Stimulated activated CD4-positive, alpha-beta T cell treated with anti-CD3 and anti-CD28 coated beads, Interleukin-15, amount 100 ng/mL, for 1 hour (primary cell): ENCODE results near the gene ZNF407.
A peak's percentile ranks its signal among the peaks of the same experiment; 100 is the strongest.

Experiments
- DNase-seq, 2 donors: peaks; one replicate each; pipeline ENCODE4 v3.0.0-alpha.2; 2020; ENCODE audit warnings: low read depth in 1 of 2, low spot score in 1 of 2

The ZNF407 gene

GRCh38 chr18:74869904-74870863 is 272.5 kb downstream of the ZNF407 start:
- no peak for DNase-seq

GRCh38 chr18:74870950-74871349 is 273.3 kb downstream of the ZNF407 start:
- DNase-seq, result no peak

GRCh38 chr18:74873629-74874028 is 276.0 kb downstream of the ZNF407 start:
- no peak for DNase-seq

- DNase-seq, result no peak
Observed at GRCh38 chr18:74874351-74874750, 276.7 kb downstream of the ZNF407 start.

- DNase-seq, result no peak
Observed at GRCh38 chr18:74876630-74877243, 279.1 kb downstream of the ZNF407 start.

- no peak for DNase-seq
Observed at GRCh38 chr18:74878267-74878666, 280.6 kb downstream of the ZNF407 start.

- no peak for DNase-seq
Observed at GRCh38 chr18:74880706-74881278, 283.1 kb downstream of the ZNF407 start.

GRCh38 chr18:74892066-74892627 is 294.5 kb downstream of the ZNF407 start:
- DNase-seq, result no peak

GRCh38 chr18:74895686-74896085 is 298.0 kb downstream of the ZNF407 start:
- DNase-seq, result no peak

GRCh38 chr18:74896390-74896991 is 298.8 kb downstream of the ZNF407 start:
- DNase-seq, result peak in 1 of 2 donors; percentile 13

GRCh38 chr18:74897971-74898657 is 300.4 kb downstream of the ZNF407 start:
- no peak for DNase-seq

GRCh38 chr18:74898965-74899364 is 301.3 kb downstream of the ZNF407 start:
- no peak for DNase-seq

GRCh38 chr18:74899554-74899953 is 301.9 kb downstream of the ZNF407 start:
- no peak for DNase-seq

- no peak for DNase-seq
Observed at GRCh38 chr18:74901362-74902146, 303.9 kb downstream of the ZNF407 start.

GRCh38 chr18:74902147-74902455 is 304.4 kb downstream of the ZNF407 start:
- no peak for DNase-seq

- no peak for DNase-seq
Observed at GRCh38 chr18:74905247-74905646, 307.6 kb downstream of the ZNF407 start.

- no peak for DNase-seq
Observed at GRCh38 chr18:74906184-74906583, 308.5 kb downstream of the ZNF407 start.

- DNase-seq, result no peak
Observed at GRCh38 chr18:74914052-74914591, 316.5 kb downstream of the ZNF407 start.

- DNase-seq, result no peak
Observed at GRCh38 chr18:74914648-74915047, 317.0 kb downstream of the ZNF407 start.
